Stimulated activated CD8-positive, alpha-beta memory T cell treated with anti-CD3 and anti-CD28 coated beads, Interleukin-4, amount 100 ng/mL, for 24 hours (primary cell): ENCODE measurements around the gene AP3S2.
"Not testable (repeated sequence)": the region's sequence is repeated elsewhere in the genome, so short reads cannot be mapped to it uniquely, and the experiment has no call there.

Experiments
- DNase-seq: peaks from one replicate; pipeline ENCODE4 v3.0.0-alpha.2; 2020; ENCODE audit warnings: low read depth

Gene AP3S2

DNA sequence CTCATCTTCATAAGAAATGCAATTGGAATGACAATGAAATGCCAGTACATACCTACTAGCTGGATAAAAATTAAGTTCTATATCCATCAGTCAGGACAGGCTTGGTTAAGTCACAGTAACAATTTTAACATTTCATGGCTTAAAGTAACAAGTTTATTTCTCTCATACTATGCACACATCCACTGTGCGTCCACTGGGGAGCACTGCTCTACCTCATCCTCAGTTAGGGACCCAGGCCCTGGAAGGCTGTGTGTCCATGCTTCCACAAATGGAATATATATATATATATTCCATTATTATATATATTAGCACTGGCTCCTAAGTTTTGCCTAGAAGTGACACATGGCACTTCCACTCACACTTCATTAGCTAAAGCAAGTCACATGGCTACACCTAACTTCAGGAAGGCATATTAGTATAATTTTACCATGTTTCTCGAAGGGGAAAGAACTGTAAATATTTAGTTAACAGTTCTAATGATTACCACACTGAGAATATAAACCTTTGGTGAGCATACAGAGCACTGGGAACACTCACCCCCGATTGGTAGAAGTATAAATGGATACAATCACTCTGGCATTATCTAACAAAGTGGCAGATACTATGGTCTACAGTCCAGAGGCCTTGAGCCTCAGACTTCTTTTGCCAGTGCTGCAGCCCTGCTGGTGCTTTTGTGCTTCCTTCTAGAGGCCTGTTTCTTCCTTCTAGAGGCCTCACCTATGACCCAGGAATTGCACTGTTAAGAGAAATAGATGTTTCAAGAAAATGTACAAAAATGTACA, 28.6 kb downstream of the AP3S2 start:
- no peak for DNase-seq

DNA sequence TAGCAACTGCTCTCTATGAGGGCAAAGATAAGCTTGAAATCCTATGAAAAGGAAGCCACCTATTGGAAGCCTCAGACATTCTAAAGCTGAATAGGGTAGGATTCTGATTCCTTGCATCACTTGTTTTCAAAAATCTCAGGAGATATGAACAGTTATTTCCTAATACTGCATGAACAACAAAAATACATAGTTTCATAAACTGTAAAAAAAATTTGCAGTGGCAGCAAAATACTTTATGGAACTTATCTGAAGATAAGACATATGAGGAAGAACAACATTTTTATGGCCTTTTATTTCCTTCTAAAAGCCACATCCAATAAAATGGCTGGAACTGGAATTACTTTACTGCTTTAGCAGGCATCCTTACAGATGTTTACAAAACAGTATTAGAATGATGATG, 29.9 kb downstream of the AP3S2 start:
- no peak for DNase-seq

DNA sequence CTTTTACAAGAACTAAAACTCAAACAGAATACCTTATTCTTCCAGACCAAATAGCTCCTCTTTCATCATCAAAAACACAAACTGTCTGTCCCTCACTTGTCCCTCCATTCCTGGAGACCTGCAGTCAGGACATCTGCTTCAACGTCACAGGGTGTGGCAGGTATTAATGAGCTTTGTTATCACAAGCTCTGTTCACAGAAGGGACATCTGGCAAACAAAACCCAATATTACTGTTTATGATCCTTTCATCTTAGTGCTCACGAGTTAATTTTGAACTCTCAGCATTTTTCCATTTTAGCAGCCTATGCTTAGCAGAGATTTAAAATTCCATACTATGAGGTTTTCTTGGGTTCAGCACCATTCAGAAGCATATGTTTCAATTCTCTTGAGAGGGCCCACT, 32.9 kb downstream of the AP3S2 start:
- DNase-seq: no peak

DNA sequence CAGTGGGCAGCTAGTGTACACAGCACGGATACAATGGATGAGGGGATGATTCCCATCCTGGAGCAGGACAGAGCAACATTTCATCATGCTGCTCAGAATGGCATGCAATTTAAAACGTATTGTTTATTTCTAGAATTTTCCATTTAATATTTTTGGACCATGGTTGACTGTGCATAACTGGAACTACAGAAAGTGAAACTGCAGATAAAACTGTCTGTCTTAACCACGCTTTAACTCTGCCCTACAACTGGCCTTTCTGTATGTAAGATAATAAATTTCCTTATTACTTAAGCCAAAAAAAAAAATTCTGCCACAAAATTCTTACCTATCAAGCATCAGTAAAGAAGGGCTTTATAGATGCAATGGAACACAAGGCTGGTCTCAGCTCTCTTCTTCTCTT, 33.4 kb downstream of the AP3S2 start:
- DNase-seq: no peak

DNA sequence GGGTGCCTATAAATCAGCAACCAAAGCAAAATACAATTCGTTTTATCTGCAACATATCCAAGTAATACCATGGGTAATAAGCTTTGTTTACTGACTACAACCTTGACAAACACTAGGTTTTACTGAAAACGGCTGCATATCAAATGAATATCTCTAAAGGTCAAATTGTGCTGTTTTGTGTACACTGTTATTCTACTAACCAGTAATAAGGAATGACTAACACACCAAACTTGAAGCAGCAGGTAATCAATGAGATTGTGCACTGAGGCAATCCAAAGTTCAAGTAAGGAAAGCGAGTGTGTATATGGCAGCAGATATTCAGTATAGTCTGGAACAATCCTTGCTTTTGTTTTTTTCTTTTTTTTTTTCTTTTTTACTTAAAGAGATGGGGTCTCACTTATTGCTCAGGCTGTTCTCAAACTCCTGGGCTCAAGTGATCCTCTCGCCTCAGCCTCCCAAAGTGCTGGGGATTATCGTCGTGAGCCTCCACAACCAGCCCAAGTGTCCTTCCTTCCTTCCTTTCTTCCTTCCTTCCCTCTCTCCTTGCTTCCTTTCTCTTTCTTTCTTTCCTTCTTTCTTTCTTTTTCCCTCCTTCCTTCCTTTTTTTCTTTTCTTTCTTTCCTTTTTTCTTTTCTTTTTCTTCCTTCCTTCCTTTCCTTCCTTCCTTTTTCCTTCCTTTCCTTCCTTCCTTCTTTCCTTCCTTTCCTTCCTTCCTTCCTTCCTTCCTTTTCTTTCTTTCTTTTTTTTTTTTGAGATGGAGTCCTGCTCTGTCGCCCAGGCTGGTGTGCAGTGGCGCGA, 34.9 kb downstream of the AP3S2 start:
- DNase-seq: no peak

DNA sequence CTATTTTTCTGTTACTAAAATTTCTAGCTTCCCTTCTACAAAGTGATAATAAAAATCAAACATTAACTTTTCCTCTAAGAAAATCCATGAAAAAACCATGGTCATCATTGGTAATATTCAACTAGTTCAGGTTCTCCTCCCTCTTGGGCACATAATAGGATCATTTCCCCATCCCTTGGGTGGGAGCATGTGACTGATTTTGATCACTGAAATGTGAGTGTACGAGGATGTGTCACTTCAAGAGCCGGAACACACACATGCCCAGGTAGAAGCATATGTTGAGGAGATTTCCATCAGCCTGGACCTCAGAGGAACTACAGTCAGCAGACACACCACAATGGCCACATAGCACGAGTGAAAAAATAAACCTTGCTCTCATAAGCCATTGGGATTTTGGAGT, 36.1 kb downstream of the AP3S2 start:
- DNase-seq: no peak

DNA sequence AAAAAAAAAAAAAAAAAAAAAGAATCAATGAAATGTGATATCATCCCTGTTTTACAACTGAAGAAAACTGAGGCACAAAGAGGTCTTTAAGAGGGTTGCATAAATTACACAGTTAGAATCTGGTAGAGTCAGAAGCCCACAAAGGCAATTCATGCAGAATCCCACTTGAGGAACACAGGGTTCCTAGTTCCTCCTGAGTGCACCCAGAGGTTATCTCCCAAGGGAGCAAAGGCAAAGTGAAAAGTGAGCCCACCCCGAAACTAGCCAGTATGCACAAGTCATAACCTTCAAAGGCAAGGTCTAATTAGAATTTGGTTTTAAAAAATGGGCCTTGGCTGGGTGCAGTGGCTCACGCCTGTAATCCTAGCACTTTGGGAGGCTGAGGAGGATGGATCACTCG, 37.8 kb downstream of the AP3S2 start:
- no peak for DNase-seq

DNA sequence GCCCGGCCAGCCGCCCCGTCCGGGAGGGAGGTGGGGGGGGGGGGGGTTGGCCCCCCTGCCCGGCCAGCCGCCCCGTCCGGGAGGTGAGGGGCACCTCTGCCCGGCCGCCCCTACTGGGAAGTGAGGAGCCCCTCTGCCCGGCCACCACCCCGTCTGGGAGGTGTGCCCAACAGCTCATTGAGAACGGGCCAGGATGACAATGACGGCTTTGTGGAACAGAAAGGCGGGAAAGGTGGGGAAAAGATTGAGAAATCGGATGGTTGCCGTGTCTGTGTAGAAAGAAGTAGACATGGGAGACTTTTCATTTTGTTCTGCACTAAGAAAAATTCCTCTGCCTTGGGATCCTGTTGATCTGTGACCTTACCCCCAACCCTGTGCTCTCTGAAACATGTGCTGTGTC, 38.9 kb downstream of the AP3S2 start:
- not testable (repeated sequence) for DNase-seq

DNA sequence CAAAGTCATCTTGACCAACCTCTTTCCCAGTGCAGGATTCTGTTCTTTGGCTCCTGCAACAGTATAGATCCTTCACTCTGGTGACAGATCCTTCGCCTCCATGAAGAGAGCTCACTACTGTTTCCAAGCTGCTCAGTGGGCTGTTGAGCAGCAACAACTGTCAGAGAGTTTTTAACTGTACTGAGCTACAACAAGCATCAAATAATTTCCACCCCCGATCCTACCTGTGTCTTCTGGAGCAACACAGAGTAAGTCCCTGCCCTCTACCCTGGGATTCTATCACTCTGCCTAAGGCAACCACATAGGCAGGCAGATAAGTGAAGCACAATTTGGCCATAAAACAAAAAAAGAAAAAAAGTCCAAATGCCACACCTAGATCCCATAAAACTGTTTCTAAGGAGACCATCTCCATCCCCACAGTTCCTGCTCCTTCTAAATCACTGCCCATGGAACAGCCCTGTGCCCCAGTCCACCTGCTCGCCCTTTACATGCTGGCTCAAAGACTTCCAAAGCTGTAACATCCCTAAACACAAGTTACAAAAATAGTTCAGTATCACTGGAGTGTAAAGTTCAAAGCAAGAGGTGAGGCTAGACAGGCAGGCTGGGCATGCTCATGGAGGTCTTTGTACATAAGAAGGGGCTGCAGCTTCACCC, 41.3 kb downstream of the AP3S2 start:
- no peak for DNase-seq

DNA sequence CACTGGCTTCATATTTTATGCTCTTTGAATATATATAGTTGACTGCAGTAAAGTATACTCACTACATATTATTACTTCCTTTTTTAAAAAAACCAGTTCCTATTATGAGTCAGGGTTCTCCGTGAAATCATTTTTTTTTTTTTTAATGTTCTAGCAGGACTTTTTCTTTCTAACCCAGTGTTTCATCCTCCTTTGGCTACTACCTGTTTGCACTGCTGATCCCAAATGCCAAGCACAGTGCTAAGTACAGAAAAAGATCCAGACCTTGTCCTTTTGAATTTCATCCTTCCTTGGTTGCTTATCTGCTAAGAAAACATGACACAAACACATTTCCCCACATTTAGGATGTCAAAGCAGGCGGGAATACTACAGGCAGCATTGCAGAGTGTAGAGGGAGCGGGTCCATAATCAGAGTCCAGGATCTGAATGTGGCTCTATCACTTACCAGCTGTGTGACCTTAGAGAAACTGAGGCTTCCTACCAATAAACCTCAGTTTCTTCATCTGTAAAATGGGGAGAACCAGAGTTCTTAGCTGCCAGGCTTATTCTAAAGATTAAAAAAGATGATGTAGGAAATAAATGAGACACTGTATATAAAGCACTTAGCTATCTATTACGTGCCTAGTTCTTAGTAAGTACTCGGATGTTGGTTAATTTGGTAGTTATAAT, 42.0 kb downstream of the AP3S2 start:
- no peak for DNase-seq

DNA sequence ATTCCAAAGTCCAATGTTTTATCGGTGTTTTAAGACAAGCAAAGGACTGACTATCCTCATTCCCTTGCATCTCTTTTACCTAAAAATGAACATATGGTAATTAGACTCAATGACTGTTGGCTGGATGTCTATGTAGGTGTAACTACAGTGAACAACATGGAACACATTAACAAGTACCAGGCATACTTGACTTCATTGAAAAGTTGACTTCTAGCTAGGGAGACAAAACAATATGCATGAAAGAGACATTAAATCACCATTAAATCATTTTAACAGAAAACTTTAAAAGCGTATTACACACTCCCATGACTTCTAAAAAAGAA, 44.9 kb downstream of the AP3S2 start:
- DNase-seq: no peak

DNA sequence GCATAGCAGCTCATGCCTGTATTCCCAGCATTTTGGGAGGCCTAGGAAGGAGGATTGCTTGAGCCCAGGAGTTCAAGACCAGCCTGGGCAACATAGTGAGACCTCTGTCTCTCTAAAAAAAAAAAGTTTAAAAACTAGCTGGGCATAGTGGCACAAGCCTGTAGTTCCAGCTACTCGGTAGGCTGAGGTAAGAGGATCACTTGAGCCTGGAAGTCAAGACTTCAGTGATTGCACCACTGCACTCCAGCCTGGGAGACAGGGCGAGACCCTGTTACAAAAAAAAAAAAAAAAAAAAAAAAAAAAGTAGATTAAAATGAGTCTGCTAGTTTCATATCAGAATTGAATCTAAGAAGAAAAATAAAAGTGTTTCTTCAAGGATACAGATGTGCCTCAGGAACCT, 46.7 kb downstream of the AP3S2 start:
- no peak for DNase-seq

DNA sequence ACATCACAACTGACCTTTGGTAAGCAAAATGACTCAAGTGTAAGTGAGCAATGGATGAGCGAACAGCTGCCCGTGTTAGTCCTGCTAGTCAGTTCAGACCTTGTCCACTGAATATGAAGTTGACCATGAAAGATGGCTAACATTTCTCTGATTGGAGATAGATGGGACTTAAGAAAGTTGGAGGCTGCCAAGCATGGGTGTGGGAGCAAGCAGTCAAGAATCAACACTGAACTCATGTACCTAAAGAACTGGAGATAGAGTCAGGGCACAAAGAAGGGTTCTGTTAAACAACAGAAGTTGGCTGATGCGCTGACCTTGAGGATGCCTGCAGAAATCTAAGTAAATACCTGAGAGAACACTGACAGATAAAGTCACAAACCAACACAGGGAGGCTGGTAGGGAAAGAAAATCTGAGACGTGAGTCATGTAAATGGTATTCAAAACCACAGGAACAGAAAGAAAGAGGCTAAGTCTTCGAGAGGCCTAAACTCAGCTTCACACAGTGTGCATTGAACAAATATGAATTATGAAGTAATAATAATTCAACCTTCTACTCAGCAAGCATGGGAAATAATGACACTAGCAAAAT, 48.4 kb downstream of the AP3S2 start:
- DNase-seq: no peak

DNA sequence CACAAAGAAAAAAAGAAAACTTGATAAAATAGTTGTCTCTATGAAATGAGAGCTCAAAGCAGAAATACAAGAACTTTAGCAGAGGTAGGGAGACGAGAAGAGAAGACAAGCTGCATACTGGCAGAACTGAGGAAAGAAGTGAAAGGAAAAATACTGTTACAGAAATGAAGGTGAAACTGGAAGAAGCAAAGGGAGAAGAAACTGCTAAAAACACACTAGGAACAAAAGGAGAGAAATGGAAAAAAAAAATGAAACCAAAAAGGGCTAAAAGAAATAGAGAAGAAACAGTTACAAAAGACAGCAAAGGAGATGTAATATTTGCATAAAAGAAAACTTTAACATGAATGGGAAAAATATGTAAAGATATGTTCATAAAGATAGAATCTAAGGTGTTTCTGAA, 51.8 kb downstream of the AP3S2 start:
- no peak for DNase-seq

DNA sequence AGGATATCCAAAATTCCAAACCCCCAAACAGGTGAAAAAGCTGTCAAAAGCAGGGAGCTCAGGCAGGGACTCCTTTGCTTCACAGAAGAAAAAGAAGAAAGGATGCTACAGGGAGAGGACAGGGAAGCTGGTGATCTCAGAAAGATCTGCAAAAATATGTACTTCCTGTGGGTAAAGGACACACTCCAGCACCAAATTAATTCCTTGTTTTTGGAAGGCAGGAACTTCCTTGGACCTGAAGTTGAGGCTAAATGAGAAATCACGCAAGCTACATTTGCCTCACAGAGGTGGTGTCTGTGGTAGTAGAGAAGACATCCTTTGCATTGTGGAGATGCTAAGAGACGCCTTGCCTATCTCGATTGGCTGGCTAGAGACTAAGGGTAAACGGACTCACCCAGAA, 52.5 kb downstream of the AP3S2 start:
- DNase-seq: no peak

DNA sequence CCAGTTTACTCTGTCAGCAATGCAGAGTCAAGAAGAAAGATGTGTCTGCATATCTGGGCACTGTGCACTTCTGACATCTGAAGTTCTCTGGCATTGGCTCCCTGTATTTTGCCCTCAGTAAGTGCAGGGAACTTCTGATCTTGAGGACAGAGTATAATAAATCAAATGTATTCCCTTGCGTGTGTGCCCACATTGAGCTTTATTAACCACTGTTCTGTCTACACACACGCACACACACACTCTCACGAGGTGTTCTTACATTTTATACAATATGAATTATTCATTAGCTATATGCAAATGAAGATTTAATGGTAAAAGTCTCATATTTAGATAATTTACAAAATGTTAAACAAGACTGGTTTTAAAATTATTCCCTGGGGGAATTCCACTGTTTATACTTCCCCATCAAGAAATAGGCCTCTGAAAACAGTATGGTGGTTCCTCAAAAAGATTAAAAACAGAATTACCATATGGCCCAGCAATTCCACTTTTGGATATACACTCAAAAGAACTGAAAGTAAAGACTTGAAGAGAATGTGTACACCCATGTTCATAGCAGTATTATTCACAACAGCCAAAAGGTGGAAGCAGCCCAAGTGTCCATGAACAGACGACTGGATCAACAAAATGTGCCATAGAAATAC, 54.5 kb downstream of the AP3S2 start:
- DNase-seq: no peak

DNA sequence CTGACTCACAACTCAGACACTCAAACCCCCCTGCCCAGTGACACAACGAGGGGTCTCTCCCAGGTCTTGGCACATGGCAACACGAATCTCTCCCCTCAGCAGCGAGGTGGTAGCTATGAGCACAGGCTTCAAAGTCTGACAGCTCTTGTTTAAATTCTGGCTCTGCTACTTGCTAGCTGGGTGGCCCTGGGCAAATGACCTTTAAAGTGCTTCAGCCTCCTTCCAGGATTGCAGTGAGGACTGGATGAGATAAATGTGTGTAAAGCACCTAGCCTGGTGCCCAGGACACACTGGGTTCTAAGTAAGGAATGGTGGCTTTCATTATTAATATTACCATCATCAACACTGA, 56.0 kb downstream of the AP3S2 start:
- no peak for DNase-seq

DNA sequence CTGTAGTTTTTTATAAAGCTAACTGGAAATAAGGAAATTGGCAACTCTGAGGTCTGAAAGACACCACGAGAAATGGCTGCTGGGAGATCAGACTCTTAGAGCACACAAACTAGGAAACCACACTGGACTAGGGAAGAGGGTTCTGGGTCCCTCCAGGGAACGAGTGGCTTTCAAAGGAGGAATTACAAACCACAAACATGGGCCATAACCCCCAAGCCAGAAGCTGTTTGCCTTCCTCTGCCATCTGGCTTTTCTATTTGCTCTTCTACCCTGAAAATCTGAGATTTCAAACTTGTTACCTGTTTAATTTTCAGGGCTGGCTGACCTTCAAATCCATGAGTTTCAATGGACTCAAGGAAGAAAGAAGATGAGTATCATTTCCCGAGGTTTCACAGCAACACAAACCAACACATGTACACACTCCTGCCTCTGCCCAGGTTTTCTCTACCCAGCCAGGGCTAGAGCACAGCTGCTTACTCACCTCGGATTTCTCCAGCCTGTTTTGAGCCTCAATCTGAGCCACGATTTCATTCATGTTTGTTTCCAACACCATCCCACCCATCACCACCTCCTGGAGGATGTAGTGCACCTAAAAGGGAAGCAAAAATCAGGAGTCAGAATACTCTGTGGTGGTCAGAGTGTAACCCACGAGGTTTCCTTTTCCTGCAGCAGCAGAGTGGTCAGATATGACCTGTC, 56.5 kb downstream of the AP3S2 start:
- DNase-seq: no peak

DNA sequence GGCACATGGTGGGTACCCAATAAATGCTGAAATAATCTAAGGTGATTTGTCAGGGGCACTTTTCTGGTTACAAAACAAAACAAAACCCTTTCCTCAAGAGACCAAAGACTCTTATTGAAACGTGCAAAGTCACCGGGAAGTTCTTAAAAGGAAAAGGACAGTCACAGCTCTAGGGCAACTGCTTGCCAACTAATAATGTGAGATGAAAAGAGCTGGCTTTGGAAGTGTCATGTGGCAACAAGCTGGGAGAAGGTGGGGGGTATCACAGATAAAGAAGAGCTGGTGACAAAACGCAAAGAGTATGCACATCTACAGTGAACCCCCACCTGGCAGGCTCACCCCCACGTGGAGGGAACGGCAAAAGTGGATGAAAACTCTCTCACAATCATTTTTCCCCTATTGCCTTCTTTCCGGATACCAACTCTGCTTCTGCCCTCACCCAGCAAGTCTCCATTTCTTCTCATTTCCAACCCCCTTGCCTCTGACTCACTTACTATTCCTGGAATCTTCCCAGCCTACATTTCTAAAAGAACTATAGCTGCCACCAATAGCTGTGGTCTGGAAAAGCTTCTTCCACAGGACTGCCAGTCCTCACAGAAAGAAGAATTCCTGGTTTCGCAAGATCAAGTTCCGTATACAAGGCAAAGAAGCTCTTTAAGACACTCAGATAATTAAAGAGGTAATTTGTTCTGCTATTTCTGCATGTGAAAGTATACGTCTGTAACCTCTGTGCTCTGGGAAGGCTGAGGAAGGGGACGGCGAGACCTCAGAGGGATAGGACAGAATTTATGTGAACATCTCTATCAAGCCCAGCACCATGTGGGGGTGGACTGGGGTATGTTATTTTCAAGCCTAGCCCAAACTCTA, 57.3 kb downstream of the AP3S2 start:
- DNase-seq: no peak

DNA sequence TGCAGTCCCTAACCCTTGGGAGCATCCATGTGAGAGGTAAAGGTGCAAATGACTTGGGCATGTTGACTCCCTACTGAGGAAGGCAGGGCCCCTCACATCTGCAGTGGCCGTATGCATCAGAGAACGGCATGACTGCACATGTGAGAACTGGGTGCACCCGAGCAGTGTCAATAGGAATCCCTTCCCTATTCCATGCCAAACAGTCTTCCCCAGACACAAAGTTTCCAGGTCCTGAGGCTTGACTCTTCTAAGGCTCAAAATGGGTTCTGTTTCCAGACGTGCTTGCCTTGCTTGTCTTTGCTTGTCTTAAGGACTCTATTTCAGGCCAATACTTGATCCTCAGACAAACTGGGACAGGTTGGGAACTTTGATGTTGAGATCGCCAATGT, 58.6 kb downstream of the AP3S2 start:
- no peak for DNase-seq
